WTC11 (cell line): ENCODE measurements around the gene ASPM. TPM values are rescaled to one million over a fixed set of nuclear protein-coding genes. Genes with fewer than 3 reads are reported as not detected.

Experiments
- ATAC-seq: fragments of 200-7000 bp; cut with Tn5 transposase; 2 replicates; pipeline ENCODE4 v1.10.0; 2021; ENCODE audit warnings: mild to moderate bottlenecking, moderate library complexity
- CTCF ChIA-PET: fragments of 300-600 bp; sonication (Branson Sonifier 250); formaldehyde crosslinking; loops from one replicate; lab custom pipeline; 2021; ENCODE audit warnings: antibody characterized with exemption; lab: Charles Lee
- POLR2A ChIA-PET: fragments of 350-600 bp; sonication (Branson Sonifier 250); formaldehyde crosslinking; loops from one replicate; lab custom pipeline; 2021; ENCODE audit warnings: antibody characterized with exemption; lab: Charles Lee
- DNase-seq: peaks from one replicate; pipeline ENCODE4 v3.0.0; 2021; ENCODE audit warnings: low spot score
- H3K27ac Mint-ChIP-seq: 2 replicates; pipeline ENCODE4 v1.8.0; 2021; ENCODE audit warnings: mixed read lengths
- H3K27me3 Mint-ChIP-seq: 2 replicates; pipeline ENCODE4 v1.8.0; 2021; ENCODE audit warnings: low read depth, mild to moderate bottlenecking, moderate library complexity, mixed read lengths
- H3K36me3 Mint-ChIP-seq: 2 replicates; pipeline ENCODE4 v1.8.0; 2021; ENCODE audit warnings: mixed read lengths
- H3K4me1 Mint-ChIP-seq: 2 replicates; pipeline ENCODE4 v1.8.0; 2022; ENCODE audit warnings: mixed read lengths
- H3K4me3 Mint-ChIP-seq: 2 replicates; pipeline ENCODE4 v1.8.0; 2021; ENCODE audit warnings: mild to moderate bottlenecking, moderate library complexity, mixed read lengths
- H3K9me3 Mint-ChIP-seq: 2 replicates; pipeline ENCODE4 v1.8.0; 2021; ENCODE audit warnings: mixed read lengths
- CREM ChIP-seq: sonication (generic); formaldehyde crosslinking; IDR thresholded peaks from 2 replicates; pipeline ENCODE4 v1.8.1; 2022; ENCODE audit warnings: mild to moderate bottlenecking, missing genetic modification reagents, moderate library complexity
- GTF2I ChIP-seq: fragments of 250-450 bp; sonication (Bioruptor Pico); conservative IDR thresholded peaks from 2 replicates; pipeline ENCODE4 v1.4.0; 2021; ENCODE audit warnings: mild to moderate bottlenecking
- IRF2 ChIP-seq: sonication (generic); formaldehyde crosslinking; IDR thresholded peaks from 2 replicates; pipeline ENCODE4 v1.8.0; 2022; ENCODE audit warnings: low read depth, missing genetic modification reagents, borderline replicate concordance
- JAZF1 ChIP-seq: fragments of 250-450 bp; sonication (Bioruptor Pico); IDR thresholded peaks from 2 replicates; pipeline ENCODE4 v1.9.0; 2021; ENCODE audit warnings: moderate library complexity, mild to moderate bottlenecking, inconsistent platforms
- KAT7 ChIP-seq: sonication (generic); formaldehyde crosslinking; IDR thresholded peaks from 2 replicates; pipeline ENCODE4 v1.8.1; 2023; ENCODE audit warnings: missing genetic modification reagents, mild to moderate bottlenecking, borderline replicate concordance
- NFE2L1 ChIP-seq: sonication (generic); formaldehyde crosslinking; IDR thresholded peaks from 2 replicates; pipeline ENCODE4 v1.8.1; 2023; ENCODE audit warnings: missing genetic modification reagents
- TEAD1 ChIP-seq: sonication (generic); formaldehyde crosslinking; IDR thresholded peaks from 2 replicates; pipeline ENCODE4 v1.8.0; 2022; ENCODE audit warnings: mild to moderate bottlenecking, missing genetic modification reagents
- ZBTB21 ChIP-seq: sonication (generic); formaldehyde crosslinking; IDR thresholded peaks from 2 replicates; pipeline ENCODE4 v1.8.1; 2023; ENCODE audit warnings: mild to moderate bottlenecking, missing genetic modification reagents, borderline replicate concordance
- ZNF263 ChIP-seq: sonication (generic); formaldehyde crosslinking; IDR thresholded peaks from 2 replicates; pipeline ENCODE4 v1.8.1; 2022; ENCODE audit warnings: low read depth, mild to moderate bottlenecking, moderate library complexity, missing genetic modification reagents
- ZNF396 ChIP-seq: fragments of 250-450 bp; sonication (Bioruptor Pico); IDR thresholded peaks from 2 replicates; pipeline ENCODE4 v1.8.0; 2021; ENCODE audit warnings: mild to moderate bottlenecking, moderate library complexity, borderline replicate concordance
- ZNF671 ChIP-seq: fragments of 250-450 bp; sonication (Bioruptor Pico); IDR thresholded peaks from 2 replicates; pipeline ENCODE4 v1.8.0; 2021; ENCODE audit warnings: mild to moderate bottlenecking
- total RNA-seq: library from RNA; stranded (reverse); gene quantifications from 3 replicates; pipeline ENCODE4 v1.2.3, GENCODE V29; 2021
- TF ChIP-seq, protein P1 (sequence below): fragments of 250-450 bp; sonication (Bioruptor Pico); IDR thresholded peaks from 2 replicates; pipeline ENCODE4 v1.9.0; 2021; ENCODE audit warnings: mild to moderate bottlenecking
- TF ChIP-seq, protein P2 (sequence below): sonication (generic); formaldehyde crosslinking; IDR thresholded peaks from 2 replicates; pipeline ENCODE4 v1.8.1; 2022; ENCODE audit warnings: mild to moderate bottlenecking, moderate library complexity, missing genetic modification reagents
- TF ChIP-seq, protein P3 (sequence below): sonication (generic); formaldehyde crosslinking; IDR thresholded peaks from 2 replicates; pipeline ENCODE4 v1.8.1; 2022; ENCODE audit warnings: low read depth, mild to moderate bottlenecking, moderate library complexity, missing genetic modification reagents, borderline replicate concordance
- TF ChIP-seq, protein P4 (sequence below): sonication (generic); formaldehyde crosslinking; IDR thresholded peaks from 2 replicates; pipeline ENCODE4 v1.8.1; 2023; ENCODE audit warnings: mild to moderate bottlenecking, missing genetic modification reagents
- TF ChIP-seq, protein P5 (sequence below): sonication (generic); formaldehyde crosslinking; IDR thresholded peaks from 2 replicates; pipeline ENCODE4 v1.8.0; 2022; ENCODE audit warnings: mild to moderate bottlenecking, missing genetic modification reagents
- TF ChIP-seq, protein P6 (sequence below): sonication (generic); formaldehyde crosslinking; IDR thresholded peaks from 2 replicates; pipeline ENCODE4 v1.8.0; 2022; ENCODE audit warnings: missing genetic modification reagents
- TF ChIP-seq, protein P7 (sequence below): fragments of 200-600 bp; IDR thresholded peaks from 2 replicates; pipeline ENCODE4 v1.8.0; 2022; ENCODE audit warnings: antibody characterized with exemption
- TF ChIP-seq, protein P8 (sequence below): sonication (generic); formaldehyde crosslinking; IDR thresholded peaks from 2 replicates; pipeline ENCODE4 v1.8.0; 2023; ENCODE audit warnings: missing genetic modification reagents
- TF ChIP-seq, protein P9 (sequence below): fragments of 250-450 bp; sonication (Bioruptor Pico); IDR thresholded peaks from 2 replicates; pipeline ENCODE4 v1.8.0; 2021; ENCODE audit warnings: mild to moderate bottlenecking

ASPM gene
- total RNA-seq, 1 experiment from 2014 or later: 44.5 TPM

DNA sequence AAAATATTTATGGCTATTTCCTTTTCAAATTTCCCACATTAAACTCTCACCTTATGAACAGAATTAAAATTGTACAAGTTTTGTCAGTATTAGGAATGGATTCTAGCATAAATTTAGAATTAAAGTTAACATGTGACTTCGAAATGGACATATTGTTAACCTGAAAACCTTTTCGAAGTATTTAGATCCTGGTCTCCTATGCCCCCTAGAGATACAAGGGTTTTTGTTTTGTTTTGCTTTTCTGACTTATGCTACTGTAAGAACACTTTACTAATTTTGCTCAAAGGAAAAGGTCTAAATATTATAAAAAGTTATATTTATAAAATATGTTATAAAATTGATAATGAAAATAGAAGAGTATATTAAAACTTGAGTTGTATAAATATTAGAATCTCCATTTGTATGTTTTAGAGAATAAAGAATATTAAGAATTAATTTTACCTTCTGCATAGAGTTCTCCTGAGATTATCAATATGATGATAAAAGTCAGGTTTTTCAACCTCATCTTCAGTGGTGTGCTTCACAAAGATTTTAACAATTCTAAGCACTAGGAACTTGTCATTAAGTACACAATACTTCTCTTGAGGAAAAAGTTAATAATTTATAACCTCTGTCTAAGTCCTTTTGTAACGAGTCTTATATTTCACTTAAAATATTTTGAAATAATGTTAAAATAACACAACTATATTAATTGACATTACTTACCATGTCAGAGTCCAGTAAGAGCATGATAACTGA lies 79.6 kb downstream of the ASPM start, which contains the start of gene F13B:
Gene F13B, minus strand, starts transcription at position 542 of the 738 bp plus-strand sequence. Its CDS starts 37 bp downstream, at position 505.
- Mint-ChIP-seq H3K4me1 (no peaks in the 10 kb centered on the region), H3K27ac (no peak within 1 kb of the TSS), H3K27me3 (no peaks in the 10 kb centered on the region), H3K4me3 (no peak within 1 kb of the TSS), H3K9me3 (peaks cover 19% of the 10 kb centered on the region), H3K36me3 (peaks cover 5% of the 10 kb centered on the region)
- ATAC-seq: no peak
- CTCF ChIA-PET: no interaction called here
- TF ChIP-seq, protein P1, sequence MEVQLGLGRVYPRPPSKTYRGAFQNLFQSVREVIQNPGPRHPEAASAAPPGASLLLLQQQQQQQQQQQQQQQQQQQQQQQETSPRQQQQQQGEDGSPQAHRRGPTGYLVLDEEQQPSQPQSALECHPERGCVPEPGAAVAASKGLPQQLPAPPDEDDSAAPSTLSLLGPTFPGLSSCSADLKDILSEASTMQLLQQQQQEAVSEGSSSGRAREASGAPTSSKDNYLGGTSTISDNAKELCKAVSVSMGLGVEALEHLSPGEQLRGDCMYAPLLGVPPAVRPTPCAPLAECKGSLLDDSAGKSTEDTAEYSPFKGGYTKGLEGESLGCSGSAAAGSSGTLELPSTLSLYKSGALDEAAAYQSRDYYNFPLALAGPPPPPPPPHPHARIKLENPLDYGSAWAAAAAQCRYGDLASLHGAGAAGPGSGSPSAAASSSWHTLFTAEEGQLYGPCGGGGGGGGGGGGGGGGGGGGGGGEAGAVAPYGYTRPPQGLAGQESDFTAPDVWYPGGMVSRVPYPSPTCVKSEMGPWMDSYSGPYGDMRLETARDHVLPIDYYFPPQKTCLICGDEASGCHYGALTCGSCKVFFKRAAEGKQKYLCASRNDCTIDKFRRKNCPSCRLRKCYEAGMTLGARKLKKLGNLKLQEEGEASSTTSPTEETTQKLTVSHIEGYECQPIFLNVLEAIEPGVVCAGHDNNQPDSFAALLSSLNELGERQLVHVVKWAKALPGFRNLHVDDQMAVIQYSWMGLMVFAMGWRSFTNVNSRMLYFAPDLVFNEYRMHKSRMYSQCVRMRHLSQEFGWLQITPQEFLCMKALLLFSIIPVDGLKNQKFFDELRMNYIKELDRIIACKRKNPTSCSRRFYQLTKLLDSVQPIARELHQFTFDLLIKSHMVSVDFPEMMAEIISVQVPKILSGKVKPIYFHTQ (CRISPR knock-in tag): no peak
- TF ChIP-seq, protein P2, sequence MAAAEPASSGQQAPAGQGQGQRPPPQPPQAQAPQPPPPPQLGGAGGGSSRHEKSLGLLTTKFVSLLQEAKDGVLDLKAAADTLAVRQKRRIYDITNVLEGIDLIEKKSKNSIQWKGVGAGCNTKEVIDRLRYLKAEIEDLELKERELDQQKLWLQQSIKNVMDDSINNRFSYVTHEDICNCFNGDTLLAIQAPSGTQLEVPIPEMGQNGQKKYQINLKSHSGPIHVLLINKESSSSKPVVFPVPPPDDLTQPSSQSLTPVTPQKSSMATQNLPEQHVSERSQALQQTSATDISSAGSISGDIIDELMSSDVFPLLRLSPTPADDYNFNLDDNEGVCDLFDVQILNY (CRISPR knock-in tag): no peak
- TF ChIP-seq, protein P3, sequence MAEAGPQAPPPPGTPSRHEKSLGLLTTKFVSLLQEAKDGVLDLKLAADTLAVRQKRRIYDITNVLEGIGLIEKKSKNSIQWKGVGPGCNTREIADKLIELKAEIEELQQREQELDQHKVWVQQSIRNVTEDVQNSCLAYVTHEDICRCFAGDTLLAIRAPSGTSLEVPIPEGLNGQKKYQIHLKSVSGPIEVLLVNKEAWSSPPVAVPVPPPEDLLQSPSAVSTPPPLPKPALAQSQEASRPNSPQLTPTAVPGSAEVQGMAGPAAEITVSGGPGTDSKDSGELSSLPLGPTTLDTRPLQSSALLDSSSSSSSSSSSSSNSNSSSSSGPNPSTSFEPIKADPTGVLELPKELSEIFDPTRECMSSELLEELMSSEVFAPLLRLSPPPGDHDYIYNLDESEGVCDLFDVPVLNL (CRISPR knock-in tag): no peak
- TF ChIP-seq, protein P4, sequence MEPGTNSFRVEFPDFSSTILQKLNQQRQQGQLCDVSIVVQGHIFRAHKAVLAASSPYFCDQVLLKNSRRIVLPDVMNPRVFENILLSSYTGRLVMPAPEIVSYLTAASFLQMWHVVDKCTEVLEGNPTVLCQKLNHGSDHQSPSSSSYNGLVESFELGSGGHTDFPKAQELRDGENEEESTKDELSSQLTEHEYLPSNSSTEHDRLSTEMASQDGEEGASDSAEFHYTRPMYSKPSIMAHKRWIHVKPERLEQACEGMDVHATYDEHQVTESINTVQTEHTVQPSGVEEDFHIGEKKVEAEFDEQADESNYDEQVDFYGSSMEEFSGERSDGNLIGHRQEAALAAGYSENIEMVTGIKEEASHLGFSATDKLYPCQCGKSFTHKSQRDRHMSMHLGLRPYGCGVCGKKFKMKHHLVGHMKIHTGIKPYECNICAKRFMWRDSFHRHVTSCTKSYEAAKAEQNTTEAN (CRISPR knock-in tag): no peak
- no peak for TF ChIP-seq ZNF263 (CRISPR knock-in tag)
- no peak for TF ChIP-seq ZBTB21
- TF ChIP-seq, protein P5, sequence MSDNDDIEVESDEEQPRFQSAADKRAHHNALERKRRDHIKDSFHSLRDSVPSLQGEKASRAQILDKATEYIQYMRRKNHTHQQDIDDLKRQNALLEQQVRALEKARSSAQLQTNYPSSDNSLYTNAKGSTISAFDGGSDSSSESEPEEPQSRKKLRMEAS: no peak
- TF ChIP-seq IRF2: no peak
- TF ChIP-seq TEAD1 (CRISPR knock-in tag): no peak
- no peak for TF ChIP-seq CREM (CRISPR knock-in tag)
- TF ChIP-seq, protein P6, sequence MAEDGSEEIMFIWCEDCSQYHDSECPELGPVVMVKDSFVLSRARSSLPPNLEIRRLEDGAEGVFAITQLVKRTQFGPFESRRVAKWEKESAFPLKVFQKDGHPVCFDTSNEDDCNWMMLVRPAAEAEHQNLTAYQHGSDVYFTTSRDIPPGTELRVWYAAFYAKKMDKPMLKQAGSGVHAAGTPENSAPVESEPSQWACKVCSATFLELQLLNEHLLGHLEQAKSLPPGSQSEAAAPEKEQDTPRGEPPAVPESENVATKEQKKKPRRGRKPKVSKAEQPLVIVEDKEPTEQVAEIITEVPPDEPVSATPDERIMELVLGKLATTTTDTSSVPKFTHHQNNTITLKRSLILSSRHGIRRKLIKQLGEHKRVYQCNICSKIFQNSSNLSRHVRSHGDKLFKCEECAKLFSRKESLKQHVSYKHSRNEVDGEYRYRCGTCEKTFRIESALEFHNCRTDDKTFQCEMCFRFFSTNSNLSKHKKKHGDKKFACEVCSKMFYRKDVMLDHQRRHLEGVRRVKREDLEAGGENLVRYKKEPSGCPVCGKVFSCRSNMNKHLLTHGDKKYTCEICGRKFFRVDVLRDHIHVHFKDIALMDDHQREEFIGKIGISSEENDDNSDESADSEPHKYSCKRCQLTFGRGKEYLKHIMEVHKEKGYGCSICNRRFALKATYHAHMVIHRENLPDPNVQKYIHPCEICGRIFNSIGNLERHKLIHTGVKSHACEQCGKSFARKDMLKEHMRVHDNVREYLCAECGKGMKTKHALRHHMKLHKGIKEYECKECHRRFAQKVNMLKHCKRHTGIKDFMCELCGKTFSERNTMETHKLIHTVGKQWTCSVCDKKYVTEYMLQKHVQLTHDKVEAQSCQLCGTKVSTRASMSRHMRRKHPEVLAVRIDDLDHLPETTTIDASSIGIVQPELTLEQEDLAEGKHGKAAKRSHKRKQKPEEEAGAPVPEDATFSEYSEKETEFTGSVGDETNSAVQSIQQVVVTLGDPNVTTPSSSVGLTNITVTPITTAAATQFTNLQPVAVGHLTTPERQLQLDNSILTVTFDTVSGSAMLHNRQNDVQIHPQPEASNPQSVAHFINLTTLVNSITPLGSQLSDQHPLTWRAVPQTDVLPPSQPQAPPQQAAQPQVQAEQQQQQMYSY: no peak
- TF ChIP-seq KAT7 (CRISPR knock-in tag): no peak
- no peak for DNase-seq
- POLR2A ChIA-PET: no interaction called here

DNA sequence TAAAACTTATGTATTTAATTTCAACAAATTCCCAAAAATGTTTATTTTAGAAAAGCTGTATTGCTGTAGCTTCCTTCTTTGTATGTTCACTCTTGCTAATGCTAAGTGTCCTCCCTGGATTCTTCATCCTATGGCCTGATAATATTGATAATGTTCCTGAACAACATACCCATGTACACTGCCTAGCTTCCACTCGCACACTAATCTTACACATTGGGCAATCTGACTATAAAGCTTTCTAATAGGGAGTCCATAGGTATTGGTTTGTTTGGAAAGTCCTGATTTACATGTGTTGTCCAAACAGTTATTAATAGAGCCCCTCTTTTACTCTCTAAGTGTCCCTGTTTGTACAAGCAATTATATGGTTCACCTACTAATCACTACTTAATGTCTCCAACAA lies 80.2 kb downstream of the ASPM start:
- no peak for DNase-seq
- Mint-ChIP-seq H3K4me3 (no peak overlapping the region), H3K36me3 (peaks cover 5% of the 10 kb centered on the region), H3K27ac (no peak overlapping the region), H3K4me1 (no peaks in the 10 kb centered on the region), H3K9me3 (peaks cover 19% of the 10 kb centered on the region), H3K27me3 (no peaks in the 10 kb centered on the region)
- ATAC-seq: no peak
- ChIA-PET CTCF (interaction anchor here (0.6 kb wide), 1 partner anchor 376 kb away, joined by 4 read pairs; no protein-coding TSS in a partner anchor), POLR2A (no interaction called here)
- TF ChIP-seq ZNF671 (CRISPR knock-in tag): no peak
- TF ChIP-seq, protein P7, sequence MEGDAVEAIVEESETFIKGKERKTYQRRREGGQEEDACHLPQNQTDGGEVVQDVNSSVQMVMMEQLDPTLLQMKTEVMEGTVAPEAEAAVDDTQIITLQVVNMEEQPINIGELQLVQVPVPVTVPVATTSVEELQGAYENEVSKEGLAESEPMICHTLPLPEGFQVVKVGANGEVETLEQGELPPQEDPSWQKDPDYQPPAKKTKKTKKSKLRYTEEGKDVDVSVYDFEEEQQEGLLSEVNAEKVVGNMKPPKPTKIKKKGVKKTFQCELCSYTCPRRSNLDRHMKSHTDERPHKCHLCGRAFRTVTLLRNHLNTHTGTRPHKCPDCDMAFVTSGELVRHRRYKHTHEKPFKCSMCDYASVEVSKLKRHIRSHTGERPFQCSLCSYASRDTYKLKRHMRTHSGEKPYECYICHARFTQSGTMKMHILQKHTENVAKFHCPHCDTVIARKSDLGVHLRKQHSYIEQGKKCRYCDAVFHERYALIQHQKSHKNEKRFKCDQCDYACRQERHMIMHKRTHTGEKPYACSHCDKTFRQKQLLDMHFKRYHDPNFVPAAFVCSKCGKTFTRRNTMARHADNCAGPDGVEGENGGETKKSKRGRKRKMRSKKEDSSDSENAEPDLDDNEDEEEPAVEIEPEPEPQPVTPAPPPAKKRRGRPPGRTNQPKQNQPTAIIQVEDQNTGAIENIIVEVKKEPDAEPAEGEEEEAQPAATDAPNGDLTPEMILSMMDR: no peak
- no peak for TF ChIP-seq JAZF1 (CRISPR knock-in tag)
- TF ChIP-seq GTF2I (CRISPR knock-in tag): no peak
- no peak for TF ChIP-seq CREM (CRISPR knock-in tag)
- no peak for TF ChIP-seq ZNF396 (CRISPR knock-in tag)
- TF ChIP-seq NFE2L1 (CRISPR knock-in tag): no peak
- TF ChIP-seq, protein P8, sequence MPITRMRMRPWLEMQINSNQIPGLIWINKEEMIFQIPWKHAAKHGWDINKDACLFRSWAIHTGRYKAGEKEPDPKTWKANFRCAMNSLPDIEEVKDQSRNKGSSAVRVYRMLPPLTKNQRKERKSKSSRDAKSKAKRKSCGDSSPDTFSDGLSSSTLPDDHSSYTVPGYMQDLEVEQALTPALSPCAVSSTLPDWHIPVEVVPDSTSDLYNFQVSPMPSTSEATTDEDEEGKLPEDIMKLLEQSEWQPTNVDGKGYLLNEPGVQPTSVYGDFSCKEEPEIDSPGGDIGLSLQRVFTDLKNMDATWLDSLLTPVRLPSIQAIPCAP (CRISPR knock-in tag): no peak
- TF ChIP-seq, protein P9, sequence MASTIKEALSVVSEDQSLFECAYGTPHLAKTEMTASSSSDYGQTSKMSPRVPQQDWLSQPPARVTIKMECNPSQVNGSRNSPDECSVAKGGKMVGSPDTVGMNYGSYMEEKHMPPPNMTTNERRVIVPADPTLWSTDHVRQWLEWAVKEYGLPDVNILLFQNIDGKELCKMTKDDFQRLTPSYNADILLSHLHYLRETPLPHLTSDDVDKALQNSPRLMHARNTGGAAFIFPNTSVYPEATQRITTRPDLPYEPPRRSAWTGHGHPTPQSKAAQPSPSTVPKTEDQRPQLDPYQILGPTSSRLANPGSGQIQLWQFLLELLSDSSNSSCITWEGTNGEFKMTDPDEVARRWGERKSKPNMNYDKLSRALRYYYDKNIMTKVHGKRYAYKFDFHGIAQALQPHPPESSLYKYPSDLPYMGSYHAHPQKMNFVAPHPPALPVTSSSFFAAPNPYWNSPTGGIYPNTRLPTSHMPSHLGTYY (CRISPR knock-in tag): no peak
- no peak for TF ChIP-seq IRF2
